IMR-90 (cell line): ENCODE measurements around the gene SH3BP5. TPM values are rescaled to one million over a fixed set of nuclear protein-coding genes. Genes with fewer than 3 reads are reported as not detected.

Experiments used
- ATAC-seq: fragments of 200-7000 bp; cut with Tn5 transposase; 2 replicates; pipeline ENCODE4 v1.9.1; 2020; ENCODE audit warnings: low read depth, mild to moderate bottlenecking, moderate library complexity
- BruUV-seq: library from RNA; stranded (reverse); fragments of 400-500 nt; replicated peaks from 2 replicates; lab custom pipeline; 2021; lab: Mats Ljungman, UMichigan
- CTCF ChIA-PET: fragments of 300-600 bp; formaldehyde crosslinking; extraction: SDS; loops from one replicate; lab custom pipeline; 2021; ENCODE audit warnings: antibody characterized with exemption; lab: Yijun Ruan, JAX
- POLR2A ChIA-PET: fragments of 300-600 bp; sonication (Branson Sonifier 250); formaldehyde crosslinking; loops from one replicate; lab custom pipeline; 2022; ENCODE audit warnings: antibody characterized with exemption; ENCODE audit not compliant: unreplicated experiment; lab: Charles Lee
- DNase-seq: peaks from one replicate; pipeline ENCODE4 v3.0.0; 2013
- H2AFZ ChIP-seq: replicated peaks from 2 replicates; pipeline ENCODE3; 2013; ENCODE audit warnings: low read length, mild to moderate bottlenecking; ENCODE audit not compliant: poor library complexity
- H2AK5ac ChIP-seq: 2 replicates; pipeline ENCODE4 v1.6.1; 2013; ENCODE audit warnings: low read depth, low read length, inconsistent platforms
- H2AK9ac ChIP-seq: replicated peaks from 2 replicates; pipeline ENCODE3; 2013; ENCODE audit warnings: mild to moderate bottlenecking, low read depth, low read length, moderate library complexity; ENCODE audit not compliant: poor library complexity
- H2BK120ac ChIP-seq: 2 replicates; pipeline ENCODE4 v1.6.1; 2013; ENCODE audit warnings: low read depth, low read length, inconsistent platforms
- H2BK15ac ChIP-seq: 3 replicates; pipeline ENCODE4 v1.6.1; 2013; ENCODE audit warnings: low read depth, low read length, inconsistent platforms
- H2BK20ac ChIP-seq: 2 replicates; pipeline ENCODE4 v1.6.1; 2013; ENCODE audit warnings: low read depth, mild to moderate bottlenecking, inconsistent platforms, low read length, moderate library complexity
- H2BK5ac ChIP-seq: 2 replicates; pipeline ENCODE4 v1.6.1; 2013; ENCODE audit warnings: mild to moderate bottlenecking, low read depth, low read length, inconsistent platforms; ENCODE audit not compliant: poor library complexity, severe bottlenecking
- H3K14ac ChIP-seq: replicated peaks from 2 replicates; pipeline ENCODE4 v1.6.1; 2013; ENCODE audit warnings: low read depth, low read length, inconsistent platforms
- H3K18ac ChIP-seq: 2 replicates; pipeline ENCODE4 v1.6.1; 2013; ENCODE audit warnings: low read depth, low read length, control low read depth
- H3K23ac ChIP-seq: 2 replicates; pipeline ENCODE4 v1.6.1; 2013; ENCODE audit warnings: low read depth, low read length, inconsistent platforms
- H3K27ac ChIP-seq: 2 replicates; pipeline ENCODE4 v1.5.1; 2013; ENCODE audit warnings: mild to moderate bottlenecking, control low read depth, low read length; ENCODE audit not compliant: insufficient read depth
- H3K27me3 ChIP-seq: 2 replicates; pipeline ENCODE4 v1.6.1; 2013; ENCODE audit warnings: low read length; ENCODE audit not compliant: control insufficient read depth, insufficient read depth
- H3K36me3 ChIP-seq: 2 replicates; pipeline ENCODE4 v1.6.1; 2013; ENCODE audit warnings: low read length, mixed read lengths; ENCODE audit not compliant: control insufficient read depth, insufficient read depth
- H3K4ac ChIP-seq: 2 replicates; pipeline ENCODE4 v1.6.1; 2013; ENCODE audit warnings: low read depth, low read length, inconsistent platforms
- H3K4me1 ChIP-seq: 2 replicates; pipeline ENCODE4 v1.6.1; 2013; ENCODE audit warnings: low read length, mixed read lengths; ENCODE audit not compliant: control insufficient read depth, insufficient read depth
- H3K4me2 ChIP-seq: 2 replicates; pipeline ENCODE4 v1.6.1; 2013; ENCODE audit warnings: low read depth, mild to moderate bottlenecking, control low read depth, low read length, moderate library complexity
- H3K4me3 ChIP-seq: 2 replicates; pipeline ENCODE4 v1.5.1; 2013; ENCODE audit warnings: low read depth, mild to moderate bottlenecking, control low read depth, low read length, moderate library complexity; ENCODE audit not compliant: insufficient read depth
- H3K56ac ChIP-seq: 2 replicates; pipeline ENCODE4 v1.6.1; 2013; ENCODE audit warnings: low read length, inconsistent platforms; ENCODE audit not compliant: insufficient read depth; ENCODE audit errors: extremely low read depth
- H3K79me1 ChIP-seq, 2 experiments: 2 replicates each; pipeline ENCODE4 v1.6.1; 2013; ENCODE audit warnings: low read length in 2 of 2, inconsistent platforms in 1 of 2, low read depth in 1 of 2
- H3K9ac ChIP-seq: 2 replicates; pipeline ENCODE4 v1.6.1; 2013; ENCODE audit warnings: low read depth, low read length, control low read depth
- H3K9me1 ChIP-seq: 2 replicates; pipeline ENCODE4 v1.6.1; 2013; ENCODE audit warnings: low read length, inconsistent platforms; ENCODE audit not compliant: insufficient read depth
- H3K9me3 ChIP-seq: 2 replicates; pipeline ENCODE4 v1.6.1; 2013; ENCODE audit warnings: low read length; ENCODE audit not compliant: control insufficient read depth, insufficient read depth
- H4K20me1 ChIP-seq: 2 replicates; pipeline ENCODE4 v1.6.1; 2013; ENCODE audit warnings: low read length, inconsistent platforms; ENCODE audit not compliant: insufficient read depth
- H4K5ac ChIP-seq: 2 replicates; pipeline ENCODE4 v1.6.1; 2013; ENCODE audit warnings: mild to moderate bottlenecking, low read depth, low read length, control low read depth
- H4K8ac ChIP-seq, 2 experiments: 2 replicates each; pipeline ENCODE4 v1.6.1; 2013; ENCODE audit warnings: low read depth in 2 of 2, low read length in 2 of 2, control low read depth in 1 of 2, inconsistent platforms in 1 of 2
- H4K91ac ChIP-seq: 2 replicates; pipeline ENCODE4 v1.6.1; 2013; ENCODE audit warnings: low read depth, low read length, inconsistent platforms; ENCODE audit not compliant: insufficient read depth
- BHLHE40 ChIP-seq: fragments of 150-350 bp; IDR thresholded peaks from 2 replicates; pipeline ENCODE4 v1.6.1; 2016; ENCODE audit warnings: mild to moderate bottlenecking, low read depth, low read length
- CEBPB ChIP-seq: IDR thresholded peaks from 2 replicates; pipeline ENCODE4 v1.6.1; 2012; ENCODE audit warnings: low read depth, low read length, improper control_type of control experiment
- FOS ChIP-seq: fragments of 150-350 bp; IDR thresholded peaks from 2 replicates; pipeline ENCODE4 v1.6.1; 2016; ENCODE audit warnings: low read depth, low read length
- MAFK ChIP-seq: IDR thresholded peaks from 2 replicates; pipeline ENCODE4 v1.6.1; 2012; ENCODE audit warnings: low read depth, low read length, improper control_type of control experiment
- MAZ ChIP-seq: IDR thresholded peaks from 2 replicates; pipeline ENCODE4 v1.6.1; 2012; ENCODE audit warnings: low read depth, mild to moderate bottlenecking, low read length, improper control_type of control experiment, moderate library complexity, borderline replicate concordance
- MXI1 ChIP-seq: IDR thresholded peaks from 2 replicates; pipeline ENCODE4 v1.6.1; 2012; ENCODE audit warnings: low read depth, mild to moderate bottlenecking, low read length, moderate library complexity, borderline replicate concordance
- NFE2L2 ChIP-seq: fragments of 150-350 bp; IDR thresholded peaks from 2 replicates; pipeline ENCODE4 v1.6.1; 2016; ENCODE audit warnings: low read depth, mild to moderate bottlenecking, low read length
- POLR2A ChIP-seq: IDR thresholded peaks from 2 replicates; pipeline ENCODE4 v1.6.1; 2012; ENCODE audit warnings: mild to moderate bottlenecking, low read depth, low read length
- RAD21 ChIP-seq: IDR thresholded peaks from 2 replicates; pipeline ENCODE4 v1.6.1; 2012; ENCODE audit warnings: low read length, improper control_type of control experiment
- RFX5 ChIP-seq: IDR thresholded peaks from 2 replicates; pipeline ENCODE4 v1.8.0; 2012; ENCODE audit warnings: low read depth, mild to moderate bottlenecking, low read length, moderate library complexity
- SMC3 ChIP-seq: fragments of 150-350 bp; IDR thresholded peaks from 2 replicates; pipeline ENCODE4 v1.6.1; 2016; ENCODE audit warnings: low read depth, mild to moderate bottlenecking, antibody characterized with exemption, low read length, moderate library complexity
- WGBS, 2 experiments: methylation state at CpG; one replicate each; pipeline versions ENCODE4 v1.1.5 to v1.1.7; 2013; ENCODE audit warnings: missing lambda C conversion rate in 2 of 2; ENCODE audit not compliant: insufficient read length in 1 of 2; ENCODE audit errors: extremely low coverage in 2 of 2; 5-methylcytosine and 5-hydroxymethylcytosine counted together
- dilution Hi-C: fragments of 300-500 bp; cut with HindIII; formaldehyde crosslinking; loops from one replicate; pipeline ENCODE4 v1.14.3; 2018; ENCODE audit warnings: low sequenced_read_pairs; ENCODE audit not compliant: unreplicated experiment
- in situ Hi-C: fragments of 300-500 bp; cut with MboI; formaldehyde crosslinking; loops from 3 replicates; pipeline ENCODE4 v1.14.3; 2019; ENCODE audit warnings: low sequenced_read_pairs, inconsistent platforms, mixed read lengths
- intact Hi-C: fragments of 100-400 bp; cut with micrococcal nuclease; formaldehyde crosslinking; loops from 2 replicates; pipeline ENCODE4 v1.10.0; 2022
- polyA plus RNA-seq, 3 experiments: library from polyadenylated mRNA; depleted of rRNA; stranded (reverse); fragments of >200 nt; gene quantifications; 2 replicates each; pipeline ENCODE4 v1.2.3, GENCODE V29; 2012; ENCODE audit warnings: low replicate concordance in 1 of 3
- total RNA-seq: library from RNA; depleted of rRNA; stranded (reverse); fragments of >200 nt; gene quantifications from 2 replicates; pipeline ENCODE4 v1.2.3, GENCODE V29; 2012
- TF ChIP-seq, protein P1 (sequence below): fragments of 150-350 bp; IDR thresholded peaks from 2 replicates; pipeline ENCODE4 v1.6.1; 2016; ENCODE audit warnings: low read depth, mild to moderate bottlenecking, low read length, moderate library complexity, borderline replicate concordance
- TF ChIP-seq, protein P2 (sequence below): fragments of 150-350 bp; IDR thresholded peaks from 2 replicates; pipeline ENCODE4 v1.6.1; 2017; ENCODE audit warnings: mild to moderate bottlenecking, antibody characterized with exemption, low read length, low read depth
- TF ChIP-seq, protein P3 (sequence below): conservative IDR thresholded peaks from 2 replicates; pipeline ENCODE4 v1.5.1; 2012; ENCODE audit warnings: mild to moderate bottlenecking, low read depth, low read length, improper control_type of control experiment

Gene SH3BP5
- total and polyA plus RNA-seq, 2 of the 4 experiments (the other 2 are of a cell fraction) = 14.0 to 23.5 TPM

DNA sequence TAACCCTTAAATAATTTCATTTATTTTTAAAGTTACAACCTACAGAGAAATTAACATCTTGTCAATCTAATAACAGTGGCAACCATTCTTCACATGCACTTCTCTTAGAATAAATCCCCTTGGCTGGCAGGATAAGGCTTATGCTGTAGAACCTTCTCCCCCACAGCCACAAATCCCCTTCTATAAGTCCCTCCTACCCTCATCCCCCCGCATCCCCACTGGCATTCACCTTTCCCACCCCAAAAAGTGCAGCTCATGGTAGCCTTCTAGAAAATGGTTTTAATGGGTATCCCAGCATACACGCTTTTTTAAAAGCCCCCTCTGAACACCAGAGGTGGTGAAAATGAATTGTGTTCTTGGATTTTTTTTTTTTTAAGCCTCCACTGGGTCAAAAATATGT, 77.2 kb downstream of the SH3BP5 start:
- Histone ChIP-seq H3K9me1 (peaks cover 4% of the 10 kb centered on the region; the same call in 1 of the 2 replicates), H3K27ac (no peak overlapping the region), H3K4me1 (no peaks in the 10 kb centered on the region), H3K9ac (no peak overlapping the region), H2BK20ac (no peak overlapping the region), H4K5ac (no peak overlapping the region), H3K56ac (no peak overlapping the region), H3K9me3 (no peaks in the 10 kb centered on the region), H3K36me3 (peaks cover 48% of the 10 kb centered on the region), H3K4me2 (no peak overlapping the region), H3K4me3 (no peak overlapping the region), H3K79me1 (0 out of 4 replicates have a peak, but pooled peaks cover 0 to 2% of the 10 kb centered on the region in 2 experiments), H4K8ac (no peak overlapping the region), H2AFZ (no peak overlapping the region), H2BK15ac (no peak overlapping the region), H3K18ac (no peak overlapping the region), H4K20me1 (no peaks in the 10 kb centered on the region; the same call in 1 of the 2 replicates), H3K23ac (no peak overlapping the region), H3K14ac (no peak overlapping the region), H3K27me3 (no peaks in the 10 kb centered on the region), H2AK9ac (no peak overlapping the region), H2BK120ac (no peak overlapping the region), H4K91ac (no peak overlapping the region), H3K4ac (no peak overlapping the region), H2BK5ac (no peak overlapping the region), H2AK5ac (no peak overlapping the region)
- TF ChIP-seq CEBPB (no peak), FOS (no peak), SMC3 (no peak), POLR2A (no peak), MXI1 (no peak), BHLHE40 (no peak), RFX5 (no peak), MAZ (no peak), MAFK (no peak), NFE2L2 (no peak), RAD21 (no peak)
- TF ChIP-seq, protein P1, sequence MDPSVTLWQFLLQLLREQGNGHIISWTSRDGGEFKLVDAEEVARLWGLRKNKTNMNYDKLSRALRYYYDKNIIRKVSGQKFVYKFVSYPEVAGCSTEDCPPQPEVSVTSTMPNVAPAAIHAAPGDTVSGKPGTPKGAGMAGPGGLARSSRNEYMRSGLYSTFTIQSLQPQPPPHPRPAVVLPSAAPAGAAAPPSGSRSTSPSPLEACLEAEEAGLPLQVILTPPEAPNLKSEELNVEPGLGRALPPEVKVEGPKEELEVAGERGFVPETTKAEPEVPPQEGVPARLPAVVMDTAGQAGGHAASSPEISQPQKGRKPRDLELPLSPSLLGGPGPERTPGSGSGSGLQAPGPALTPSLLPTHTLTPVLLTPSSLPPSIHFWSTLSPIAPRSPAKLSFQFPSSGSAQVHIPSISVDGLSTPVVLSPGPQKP = no peak
- TF ChIP-seq, protein P2, sequence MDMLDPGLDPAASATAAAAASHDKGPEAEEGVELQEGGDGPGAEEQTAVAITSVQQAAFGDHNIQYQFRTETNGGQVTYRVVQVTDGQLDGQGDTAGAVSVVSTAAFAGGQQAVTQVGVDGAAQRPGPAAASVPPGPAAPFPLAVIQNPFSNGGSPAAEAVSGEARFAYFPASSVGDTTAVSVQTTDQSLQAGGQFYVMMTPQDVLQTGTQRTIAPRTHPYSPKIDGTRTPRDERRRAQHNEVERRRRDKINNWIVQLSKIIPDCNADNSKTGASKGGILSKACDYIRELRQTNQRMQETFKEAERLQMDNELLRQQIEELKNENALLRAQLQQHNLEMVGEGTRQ = no peak
- TF ChIP-seq, protein P3, sequence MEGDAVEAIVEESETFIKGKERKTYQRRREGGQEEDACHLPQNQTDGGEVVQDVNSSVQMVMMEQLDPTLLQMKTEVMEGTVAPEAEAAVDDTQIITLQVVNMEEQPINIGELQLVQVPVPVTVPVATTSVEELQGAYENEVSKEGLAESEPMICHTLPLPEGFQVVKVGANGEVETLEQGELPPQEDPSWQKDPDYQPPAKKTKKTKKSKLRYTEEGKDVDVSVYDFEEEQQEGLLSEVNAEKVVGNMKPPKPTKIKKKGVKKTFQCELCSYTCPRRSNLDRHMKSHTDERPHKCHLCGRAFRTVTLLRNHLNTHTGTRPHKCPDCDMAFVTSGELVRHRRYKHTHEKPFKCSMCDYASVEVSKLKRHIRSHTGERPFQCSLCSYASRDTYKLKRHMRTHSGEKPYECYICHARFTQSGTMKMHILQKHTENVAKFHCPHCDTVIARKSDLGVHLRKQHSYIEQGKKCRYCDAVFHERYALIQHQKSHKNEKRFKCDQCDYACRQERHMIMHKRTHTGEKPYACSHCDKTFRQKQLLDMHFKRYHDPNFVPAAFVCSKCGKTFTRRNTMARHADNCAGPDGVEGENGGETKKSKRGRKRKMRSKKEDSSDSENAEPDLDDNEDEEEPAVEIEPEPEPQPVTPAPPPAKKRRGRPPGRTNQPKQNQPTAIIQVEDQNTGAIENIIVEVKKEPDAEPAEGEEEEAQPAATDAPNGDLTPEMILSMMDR = no peak
- no TSS peak for BruUV-seq
- intact Hi-C loops (loop anchor here (10.0 kb wide), 1 partner anchor 440 kb away; no protein-coding TSS in a partner anchor), in situ Hi-C loops (no loop called here), dilution Hi-C loops (no loop called here)
- ATAC-seq = no peak
- no CpG with 5 or more reads among the region's 2 CpGs for WGBS, 2 experiments
- CTCF ChIA-PET = no interaction called here
- POLR2A ChIA-PET = no interaction called here
- no peak for DNase-seq
